Activated effector memory CD4-positive, alpha-beta T cell treated with anti-CD3 and anti-CD28 coated beads, Interleukin-2, amount 50 U/mL, for 16 hours (primary cell): Measurements from ENCODE around the gene IL1R2.

Experiments
- DNase-seq: peaks from one replicate; pipeline ENCODE4 v3.0.0-alpha.2; 2020

Gene IL1R2

GRCh38 chr2:102024410-102024809 lies 32.6 kb downstream of the IL1R2 start:
- no peak for DNase-seq

DNA sequence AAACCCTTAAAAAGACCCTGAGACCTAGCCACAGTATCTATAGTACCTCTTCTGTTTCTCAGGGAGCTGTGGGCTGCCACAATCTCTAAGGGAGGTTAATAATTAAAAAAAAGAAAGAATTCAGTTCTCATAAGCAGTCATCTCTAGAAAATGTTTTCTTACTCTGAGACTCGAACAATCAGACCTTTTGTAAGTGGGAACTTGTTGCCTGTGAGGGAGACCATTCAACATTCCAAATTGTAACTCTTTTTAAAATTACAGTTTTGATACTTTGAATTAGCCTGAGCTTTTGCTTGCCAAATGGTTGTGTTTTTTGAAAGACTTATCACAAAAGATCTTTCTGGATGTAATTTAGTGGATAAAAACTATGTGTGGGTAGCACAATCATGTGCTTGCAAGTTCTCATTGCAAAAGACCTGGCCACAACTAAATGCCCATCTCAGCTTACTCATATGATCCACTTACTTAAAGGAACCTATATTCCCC lies 33.3 kb downstream of the IL1R2 start:
- DNase-seq = no peak

- no peak for DNase-seq
Measured at GRCh38 chr2:102025583-102026267, 34.0 kb downstream of the IL1R2 start.

GRCh38 chr2:102027036-102027980 lies 35.5 kb downstream of the IL1R2 start:
- DNase-seq = no peak

- no peak for DNase-seq
Measured at GRCh38 chr2:102028470-102028869, 36.7 kb downstream of the IL1R2 start.

DNA sequence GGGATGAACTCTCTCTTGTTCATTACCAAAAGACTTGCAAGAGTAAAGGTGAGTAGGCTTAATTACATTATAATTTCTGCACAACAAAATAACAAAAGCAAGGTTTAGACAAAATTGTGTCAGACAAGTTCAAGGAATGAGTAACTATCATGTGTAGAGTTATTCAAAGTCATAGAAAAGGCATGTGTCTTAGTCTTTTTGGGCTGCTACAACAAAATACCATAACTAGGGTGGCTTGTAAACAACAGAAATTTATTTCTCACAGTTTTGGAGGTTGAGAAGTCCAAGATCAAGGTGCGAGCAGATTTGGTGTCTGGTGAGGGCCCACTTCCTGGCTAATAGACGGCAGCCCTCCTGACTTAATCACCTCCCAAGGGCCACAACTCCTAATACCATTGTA lies 37.6 kb downstream of the IL1R2 start:
- DNase-seq = no peak

DNA sequence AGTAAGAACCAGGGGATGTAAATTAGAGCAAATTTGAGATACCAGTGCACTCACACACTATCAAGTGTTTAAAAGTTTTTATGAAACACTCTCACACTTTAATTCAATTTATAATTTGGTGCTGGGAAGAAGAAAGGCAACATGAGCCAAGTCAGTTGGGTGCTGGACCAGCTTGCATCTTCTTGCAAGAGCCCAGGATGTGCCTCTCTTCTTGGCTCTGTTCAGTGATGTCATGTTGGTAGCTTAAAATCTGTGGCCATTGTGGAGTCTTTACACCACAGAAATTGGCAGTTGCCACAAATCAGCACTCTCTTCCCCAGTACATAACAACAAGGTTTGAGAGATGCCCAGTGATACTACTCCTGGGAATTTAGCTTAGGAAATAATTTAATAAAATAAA lies 38.2 kb downstream of the IL1R2 start:
- DNase-seq = no peak

GRCh38 chr2:102030502-102030854 lies 38.7 kb downstream of the IL1R2 start:
- no peak for DNase-seq

DNA sequence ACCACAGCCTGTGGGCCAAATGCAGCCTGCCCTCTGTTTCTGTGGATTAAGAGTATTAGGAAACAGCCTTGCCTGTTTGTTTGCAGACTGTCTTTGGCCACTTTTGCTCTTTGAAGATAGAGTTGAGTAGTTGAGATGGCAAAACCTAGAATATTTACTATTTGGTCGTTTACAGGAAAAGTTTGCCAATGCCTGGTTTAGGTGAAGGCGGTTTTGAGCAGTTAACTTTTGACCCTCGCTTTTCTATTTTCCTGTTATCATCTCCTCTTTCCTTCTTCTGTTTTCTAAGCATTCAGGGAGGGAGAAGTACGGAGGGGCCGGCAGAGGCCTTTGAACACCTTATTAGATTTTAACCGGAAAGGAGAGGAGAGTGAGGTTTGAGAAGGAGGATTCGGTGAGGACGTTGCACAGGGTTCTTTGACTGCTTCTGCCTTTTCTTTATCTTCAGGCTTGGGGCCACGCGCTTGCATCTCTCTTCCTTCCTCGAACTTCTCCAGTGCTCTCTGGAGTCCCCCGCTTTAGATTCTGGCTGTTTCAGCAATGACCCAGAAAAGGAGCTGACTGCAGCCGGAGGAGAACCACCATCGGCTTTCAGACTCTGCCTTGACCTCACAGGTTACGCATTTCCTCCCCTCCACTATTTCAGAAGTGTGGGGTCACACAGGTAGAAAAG lies 39.2 kb downstream of the IL1R2 start:
- no peak for DNase-seq

GRCh38 chr2:102032368-102033030 lies 40.7 kb downstream of the IL1R2 start:
- DNase-seq = no peak

- DNase-seq = no peak
Measured at GRCh38 chr2:102033031-102033749, 41.4 kb downstream of the IL1R2 start.

- DNase-seq = no peak
Measured at GRCh38 chr2:102033750-102034682, 42.3 kb downstream of the IL1R2 start.

- DNase-seq = no peak
Measured at GRCh38 chr2:102034683-102035548, 43.2 kb downstream of the IL1R2 start.

- DNase-seq = no peak
Measured at GRCh38 chr2:102037681-102038080, 45.9 kb downstream of the IL1R2 start.

DNA sequence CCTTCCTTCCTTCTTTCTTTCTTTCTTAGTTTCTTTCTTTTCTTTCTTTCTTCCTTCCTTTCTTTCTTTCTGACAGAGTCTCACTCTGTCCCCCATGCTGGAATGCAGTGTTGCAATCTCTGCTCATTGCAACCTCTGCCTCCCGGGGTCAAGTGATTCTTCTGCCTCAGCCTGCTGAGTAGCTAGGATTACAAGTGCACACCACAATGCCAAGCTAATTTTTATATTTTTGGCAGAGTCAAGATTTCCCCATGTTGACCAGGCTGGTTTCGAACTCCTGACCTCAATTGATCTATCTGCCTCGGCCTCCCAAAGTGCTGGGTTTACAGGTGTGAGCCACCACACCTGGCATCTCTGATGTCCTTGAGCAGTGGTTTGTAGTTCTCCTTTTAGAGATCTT lies 48.5 kb downstream of the IL1R2 start:
- DNase-seq = no peak

- DNase-seq = no peak
Measured at GRCh38 chr2:102041351-102041750, 49.6 kb downstream of the IL1R2 start.

- no peak for DNase-seq
Measured at GRCh38 chr2:102042196-102043081, 50.7 kb downstream of the IL1R2 start.

GRCh38 chr2:102043560-102043959 lies 51.8 kb downstream of the IL1R2 start:
- no peak for DNase-seq
